PFSK-1 (cell line): ENCODE results near the gene LCNL1.

Experiments used
- POLR2AphosphoS5 ChIP-seq: IDR thresholded peaks from 2 replicates; pipeline ENCODE4 v1.6.1; 2012; ENCODE audit warnings: low read depth, mild to moderate bottlenecking, control low read depth, low read length, moderate library complexity
- TAF1 ChIP-seq: IDR thresholded peaks from 2 replicates; pipeline ENCODE4 v1.6.1; 2012; ENCODE audit warnings: low read length, control low read depth, borderline replicate concordance; ENCODE audit not compliant: insufficient read depth

DNA sequence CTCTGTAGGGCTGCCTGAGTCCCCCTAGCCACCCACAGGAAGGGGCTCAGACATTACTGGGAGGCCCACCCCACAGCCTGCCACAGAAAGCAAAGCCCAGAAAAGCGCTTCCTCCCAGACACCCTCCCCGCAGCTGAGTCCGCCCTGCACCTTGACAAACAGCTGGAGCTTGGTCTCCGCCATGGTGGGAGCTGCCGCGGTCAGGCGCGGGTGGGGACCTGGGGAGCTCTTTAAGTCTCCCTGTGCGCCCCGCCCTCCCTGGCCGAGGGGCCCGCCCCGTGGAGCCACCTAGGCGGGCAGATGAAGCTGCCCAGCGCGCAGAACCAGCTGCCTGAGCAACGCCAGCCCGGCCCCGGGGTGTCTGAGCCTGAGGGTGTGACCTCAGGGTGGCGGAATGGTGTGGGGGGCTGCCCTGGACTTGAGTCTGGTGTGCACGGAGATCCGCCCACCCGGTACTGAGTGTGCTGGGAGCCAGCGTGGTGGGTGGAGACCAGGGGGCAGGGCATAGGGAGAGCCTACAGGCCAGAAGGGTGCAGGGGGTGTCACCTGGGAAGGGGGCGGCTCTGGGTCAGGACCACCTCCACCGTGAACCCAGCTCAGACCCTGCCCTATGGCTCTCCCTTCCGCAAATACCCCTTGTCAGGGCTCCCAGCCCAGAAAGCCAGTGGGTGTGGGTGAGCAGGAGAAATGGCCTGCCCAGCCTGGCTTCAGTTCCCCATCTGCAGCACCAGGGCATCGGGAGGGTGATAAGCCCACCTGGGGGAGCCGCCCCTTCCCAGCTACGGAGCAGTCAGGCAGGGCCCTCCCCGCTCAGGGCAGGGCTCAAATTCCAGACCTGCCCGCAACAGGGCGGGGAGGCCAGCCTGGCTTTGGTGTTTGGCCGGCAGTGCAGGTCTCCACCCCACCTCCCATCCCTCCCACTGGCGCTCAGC, 13.8 kb downstream of the LCNL1 start, which contains the start of gene CLIC3:
- TF ChIP-seq POLR2AphosphoS5 (no peak), TAF1 (no peak)
